ENCODE data around the gene NALCN.

NALCN gene

DNA sequence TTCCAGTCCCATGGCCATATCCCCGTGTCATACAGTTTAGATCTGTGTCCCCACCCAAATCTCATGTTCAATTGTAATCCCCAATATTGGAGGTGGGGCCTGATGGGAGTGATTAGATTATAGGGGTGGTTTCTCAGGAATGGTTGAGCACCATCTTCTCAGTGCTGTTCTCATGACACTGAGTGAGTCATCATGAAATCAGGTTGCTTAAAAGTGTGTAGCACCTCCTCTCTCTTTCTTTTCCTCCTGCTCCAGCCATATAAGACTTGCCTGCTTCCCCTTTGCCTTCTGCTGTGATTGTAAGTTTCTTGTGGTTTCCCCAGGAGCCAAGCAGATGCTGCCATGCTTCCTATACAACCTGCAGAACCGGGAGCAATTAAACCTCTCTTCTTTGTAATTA lies 197.8 kb downstream of the NALCN start:
- TF ChIP-seq CTCF (IDR thresholded peaks at IDR 0.05; ENCODE audit: borderline replicate concordance, insufficient read depth, low read depth, low read length) = no peak
- no peak overlapping the region for H3K4me3 ChIP-seq (ENCODE audit: low read depth, low read length)

DNA sequence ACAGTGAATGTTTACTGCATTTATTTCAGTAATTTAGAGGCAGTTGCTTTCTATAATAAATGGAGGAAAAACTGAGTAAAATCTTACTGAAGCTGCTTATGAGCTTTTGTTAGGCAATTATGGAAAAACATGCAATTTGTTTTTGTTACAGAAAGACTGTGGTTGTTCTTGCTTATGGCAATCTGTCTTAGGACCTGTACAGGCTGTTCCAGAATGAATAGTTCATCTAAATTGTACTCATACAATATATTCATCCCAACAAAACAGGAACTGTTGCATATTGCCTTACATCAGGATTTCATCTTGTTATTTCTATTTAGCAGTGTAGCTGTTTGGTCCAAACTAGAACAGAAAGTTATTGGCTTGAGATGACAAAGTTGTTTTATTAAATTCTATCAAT lies 199.2 kb downstream of the NALCN start:
- no peak for TF ChIP-seq CTCF (IDR thresholded peaks at IDR 0.05; ENCODE audit: borderline replicate concordance, insufficient read depth, low read depth, low read length)
- no peak overlapping the region for H3K4me3 ChIP-seq (ENCODE audit: low read depth, low read length)

GRCh38 chr13:101211261-101211660 lies 205.0 kb downstream of the NALCN start:
- H3K4me3 ChIP-seq (ENCODE audit: low read depth, low read length) = no peak overlapping the region
- TF ChIP-seq CTCF (IDR thresholded peaks at IDR 0.05; ENCODE audit: borderline replicate concordance, insufficient read depth, low read depth, low read length) = no peak

- H3K4me3 ChIP-seq (ENCODE audit: low read depth, low read length) = no peak overlapping the region
- no peak for TF ChIP-seq CTCF (IDR thresholded peaks at IDR 0.05; ENCODE audit: borderline replicate concordance, insufficient read depth, low read depth, low read length)
These were observed 205.5 kb downstream of the NALCN start for GRCh38 chr13:101210774-101211173.

GRCh38 chr13:101209206-101209893 lies 207.0 kb downstream of the NALCN start:
- TF ChIP-seq CTCF (IDR thresholded peaks at IDR 0.05; ENCODE audit: borderline replicate concordance, insufficient read depth, low read depth, low read length) = no peak

DNA sequence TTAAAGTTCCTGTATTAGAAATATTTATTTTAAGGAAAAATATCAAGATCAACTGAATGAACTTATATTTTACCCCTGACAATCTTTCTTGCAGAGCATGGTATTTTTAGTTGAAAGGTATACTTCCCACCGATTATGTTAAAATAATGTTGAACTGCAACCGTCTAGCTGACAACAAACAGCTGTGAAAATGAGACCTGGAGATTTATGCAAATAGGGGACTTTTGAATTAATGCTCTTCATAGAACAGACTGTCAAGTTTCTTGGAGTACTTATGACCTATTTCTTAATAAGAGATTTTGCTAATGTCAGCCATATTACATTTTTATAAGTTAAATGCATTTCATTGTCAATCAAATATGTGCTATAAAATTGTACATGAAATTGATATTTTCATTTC lies 210.9 kb downstream of the NALCN start:
- TF ChIP-seq CTCF (IDR thresholded peaks at IDR 0.05; ENCODE audit: borderline replicate concordance, insufficient read depth, low read depth, low read length) = no peak
- H3K4me3 ChIP-seq (ENCODE audit: low read depth, low read length) = no peak overlapping the region

More at GRCh38 chr13:101209206-101209893, 207.0 kb downstream of the NALCN start:
- no peak overlapping the region for H3K4me3 ChIP-seq (ENCODE audit: low read depth, low read length)

- no peak for TF ChIP-seq CTCF (IDR thresholded peaks at IDR 0.05; ENCODE audit: borderline replicate concordance, insufficient read depth, low read depth, low read length)
- H3K4me3 ChIP-seq (ENCODE audit: low read depth, low read length) = no peak overlapping the region
These were observed 211.9 kb downstream of the NALCN start for GRCh38 chr13:101204270-101205020.
